GM06990 (cell line): ENCODE data around the gene OR2S2.
A peak's percentile ranks its signal among the peaks of the same experiment; 100 is the strongest.
"Not testable (repeated sequence)": the region's sequence is repeated elsewhere in the genome, so short reads cannot be mapped to it uniquely, and the experiment has no call there.

Experiments used
- DNase-seq: peaks from one replicate; pipeline ENCODE4 v3.0.0-alpha.2; 2011; ENCODE audit not compliant: insufficient read length; ENCODE audit errors: extremely low read depth
- H3K27me3 ChIP-seq: replicated peaks from 2 replicates; pipeline ENCODE4 v1.6.0; 2011; ENCODE audit warnings: low read length; ENCODE audit not compliant: control insufficient read depth, insufficient read depth
- H3K36me3 ChIP-seq: 2 replicates; pipeline ENCODE4 v1.5.1; 2011; ENCODE audit warnings: low read length; ENCODE audit not compliant: control insufficient read depth, insufficient read depth
- H3K4me3 ChIP-seq: replicated peaks from 2 replicates; pipeline ENCODE4 v1.5.1; 2011; ENCODE audit warnings: low read depth, mild to moderate bottlenecking, control low read depth, low read length
- TF ChIP-seq, protein P1 (sequence below): IDR thresholded peaks from 2 replicates; pipeline ENCODE4 v1.5.1; 2011; ENCODE audit warnings: low read length, control low read depth, mild to moderate bottlenecking, inconsistent platforms; ENCODE audit not compliant: insufficient read depth, poor library complexity, severe bottlenecking

Gene OR2S2

DNA sequence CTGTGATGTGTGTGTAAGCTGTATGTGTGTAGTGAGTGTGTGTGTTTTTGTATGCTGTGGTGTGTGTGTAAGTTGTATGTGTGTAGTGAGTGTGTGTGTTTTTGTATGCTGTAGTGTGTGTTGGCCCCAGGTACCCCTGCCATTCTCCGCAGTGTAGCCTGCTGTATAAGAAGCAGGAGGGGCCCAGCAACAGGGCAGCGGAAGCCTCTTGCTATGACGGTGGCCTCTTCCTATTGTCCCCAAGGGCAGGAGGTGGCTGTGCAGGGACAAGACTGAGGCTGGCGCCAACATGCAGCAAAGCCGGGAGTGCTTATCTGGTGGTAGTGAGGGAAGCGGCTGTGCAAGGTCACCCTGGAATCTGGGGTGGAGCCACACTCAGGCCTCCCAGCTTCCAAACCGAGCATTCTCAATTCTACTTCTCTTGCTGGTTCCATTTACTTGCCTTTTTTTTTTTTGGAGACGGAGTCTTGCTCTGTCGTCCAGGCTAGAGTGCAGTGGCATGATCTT lies 43.6 kb downstream of the OR2S2 start:
- no peak overlapping the region for H3K4me3 ChIP-seq
- H3K36me3 ChIP-seq, result no peaks in the 10 kb centered on the region
- TF ChIP-seq, protein P1, sequence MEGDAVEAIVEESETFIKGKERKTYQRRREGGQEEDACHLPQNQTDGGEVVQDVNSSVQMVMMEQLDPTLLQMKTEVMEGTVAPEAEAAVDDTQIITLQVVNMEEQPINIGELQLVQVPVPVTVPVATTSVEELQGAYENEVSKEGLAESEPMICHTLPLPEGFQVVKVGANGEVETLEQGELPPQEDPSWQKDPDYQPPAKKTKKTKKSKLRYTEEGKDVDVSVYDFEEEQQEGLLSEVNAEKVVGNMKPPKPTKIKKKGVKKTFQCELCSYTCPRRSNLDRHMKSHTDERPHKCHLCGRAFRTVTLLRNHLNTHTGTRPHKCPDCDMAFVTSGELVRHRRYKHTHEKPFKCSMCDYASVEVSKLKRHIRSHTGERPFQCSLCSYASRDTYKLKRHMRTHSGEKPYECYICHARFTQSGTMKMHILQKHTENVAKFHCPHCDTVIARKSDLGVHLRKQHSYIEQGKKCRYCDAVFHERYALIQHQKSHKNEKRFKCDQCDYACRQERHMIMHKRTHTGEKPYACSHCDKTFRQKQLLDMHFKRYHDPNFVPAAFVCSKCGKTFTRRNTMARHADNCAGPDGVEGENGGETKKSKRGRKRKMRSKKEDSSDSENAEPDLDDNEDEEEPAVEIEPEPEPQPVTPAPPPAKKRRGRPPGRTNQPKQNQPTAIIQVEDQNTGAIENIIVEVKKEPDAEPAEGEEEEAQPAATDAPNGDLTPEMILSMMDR, result no peak
- no peak for DNase-seq
- H3K27me3 ChIP-seq, result no peaks in the 10 kb centered on the region

DNA sequence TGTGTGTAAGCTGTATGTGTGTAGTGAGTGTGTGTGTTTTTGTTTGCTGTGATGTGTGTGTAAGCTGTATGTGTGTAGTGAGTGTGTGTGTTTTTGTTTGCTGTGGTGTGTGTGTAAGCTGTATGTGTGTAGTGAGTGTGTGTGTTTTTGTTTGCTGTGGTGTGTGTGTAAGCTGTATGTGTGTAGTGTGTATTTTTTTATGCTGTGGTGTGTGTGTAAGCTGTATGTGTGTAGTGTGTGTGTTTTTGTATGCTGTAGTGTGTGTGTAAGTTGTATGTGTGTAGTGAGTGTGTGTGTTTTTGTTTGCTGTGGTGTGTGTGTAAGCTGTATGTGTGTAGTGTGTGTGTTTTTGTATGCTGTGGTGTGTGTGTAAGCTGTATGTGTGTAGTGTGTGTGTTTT lies 44.5 kb downstream of the OR2S2 start:
- not testable (repeated sequence) for H3K4me3 ChIP-seq, DNase-seq, H3K27me3 ChIP-seq, H3K36me3 ChIP-seq

DNA sequence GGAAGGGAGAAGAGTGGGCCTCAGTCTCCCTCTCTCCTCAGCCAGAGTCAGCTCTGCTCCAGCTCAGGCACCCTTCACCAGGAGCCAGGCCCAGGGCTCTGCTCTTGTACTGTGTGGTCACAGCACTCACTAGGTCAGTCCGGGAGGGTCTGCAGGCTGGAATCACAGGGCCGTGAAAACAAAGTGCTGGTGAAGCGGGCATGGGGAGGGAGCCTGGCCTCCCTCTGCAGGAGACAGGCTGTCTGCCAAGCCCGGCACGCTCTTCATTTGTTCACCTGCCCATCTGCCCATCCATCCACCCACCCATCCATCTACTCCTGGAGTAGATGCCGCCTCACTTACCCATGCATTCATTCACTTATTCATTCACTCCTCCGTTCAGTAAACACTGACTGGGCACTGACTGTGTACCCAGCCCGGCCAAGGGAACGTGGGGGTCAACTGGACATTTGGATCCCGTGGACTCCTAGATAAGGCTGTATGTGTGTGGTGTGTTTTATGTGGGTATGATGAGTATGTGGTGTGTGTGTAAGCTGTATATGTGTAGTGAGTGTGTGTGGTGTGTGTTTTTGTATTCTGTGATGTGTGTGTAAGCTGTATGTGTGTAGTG lies 45.1 kb downstream of the OR2S2 start:
- no peak for DNase-seq
- TF ChIP-seq, protein P1, result no peak
- Histone ChIP-seq H3K4me3 (no peak overlapping the region), H3K36me3 (no peaks in the 10 kb centered on the region), H3K27me3 (no peaks in the 10 kb centered on the region)

DNA sequence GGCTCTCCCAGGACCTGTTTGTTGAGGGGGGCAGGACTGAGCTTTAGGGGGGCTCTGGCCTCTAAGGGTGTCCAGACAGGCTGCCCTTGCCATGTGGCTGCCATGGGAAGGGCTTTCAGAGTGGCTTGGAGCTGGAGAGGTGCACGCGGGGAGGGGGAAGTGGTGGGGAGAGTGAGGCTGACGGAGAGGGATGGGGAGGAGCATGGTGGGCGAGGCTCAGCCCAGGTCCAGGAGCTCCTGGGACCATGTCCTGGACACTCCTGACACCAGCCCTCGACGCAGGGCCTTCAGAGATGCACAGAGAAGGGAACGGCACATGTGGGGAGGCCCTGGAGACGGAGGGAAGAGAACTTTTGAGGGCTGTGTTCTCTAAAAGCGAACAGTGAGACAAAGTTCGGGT lies 46.3 kb downstream of the OR2S2 start:
- TF ChIP-seq, protein P1, result no peak
- DNase-seq, result no peak

DNA sequence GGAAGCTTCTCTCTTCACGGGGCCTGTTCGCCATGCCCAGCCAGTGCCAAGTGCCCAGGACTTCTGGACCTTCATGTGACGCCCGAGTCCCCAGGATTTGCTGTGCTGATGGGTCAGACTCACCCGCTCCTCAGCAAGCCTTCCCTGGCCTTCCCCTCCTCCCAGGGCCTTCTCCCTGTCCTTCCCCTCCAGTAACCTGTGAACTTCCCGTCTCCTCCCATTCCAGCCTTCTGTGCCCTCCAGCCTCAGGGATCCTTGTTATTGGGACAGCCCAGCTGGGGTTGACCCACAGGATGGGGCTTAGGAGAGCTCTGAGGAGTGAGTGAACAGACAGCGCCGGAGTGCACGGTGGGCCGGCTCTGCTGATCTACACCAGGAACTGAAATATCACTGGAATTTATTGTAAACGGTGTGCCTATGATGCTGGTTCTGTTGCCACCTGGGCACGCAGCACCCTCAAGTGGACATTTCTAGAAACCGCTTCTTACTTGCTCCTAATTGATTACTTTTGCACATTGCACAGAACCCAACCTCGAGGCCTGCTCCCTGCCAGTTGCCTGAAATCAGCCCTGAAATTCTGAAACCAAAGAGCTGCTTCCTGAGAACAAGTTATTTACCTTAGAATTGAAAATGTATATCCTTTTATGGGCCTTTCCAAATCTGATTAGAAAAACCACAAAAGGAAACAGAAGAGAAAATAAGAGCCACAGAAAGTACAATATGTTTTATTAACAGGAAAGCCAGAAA lies 47.2 kb downstream of the OR2S2 start:
- H3K4me3 ChIP-seq, result no peak overlapping the region
- TF ChIP-seq, protein P1, result peak; percentile 60
- no peaks in the 10 kb centered on the region for H3K36me3 ChIP-seq
- no peaks in the 10 kb centered on the region for H3K27me3 ChIP-seq
- no peak for DNase-seq

More for the DNA sequence above, 46.3 kb downstream of the OR2S2 start:
- H3K27me3 ChIP-seq, result no peaks in the 10 kb centered on the region
- H3K36me3 ChIP-seq, result no peaks in the 10 kb centered on the region
- no peak overlapping the region for H3K4me3 ChIP-seq
